ENCODE data around the gene SEMA4C.
A peak's percentile ranks its signal among the peaks of the same experiment; 100 is the strongest.
"Not testable (repeated sequence)": the region's sequence is repeated elsewhere in the genome, so short reads cannot be mapped to it uniquely, and the experiment has no call there.

Gene SEMA4C

DNA sequence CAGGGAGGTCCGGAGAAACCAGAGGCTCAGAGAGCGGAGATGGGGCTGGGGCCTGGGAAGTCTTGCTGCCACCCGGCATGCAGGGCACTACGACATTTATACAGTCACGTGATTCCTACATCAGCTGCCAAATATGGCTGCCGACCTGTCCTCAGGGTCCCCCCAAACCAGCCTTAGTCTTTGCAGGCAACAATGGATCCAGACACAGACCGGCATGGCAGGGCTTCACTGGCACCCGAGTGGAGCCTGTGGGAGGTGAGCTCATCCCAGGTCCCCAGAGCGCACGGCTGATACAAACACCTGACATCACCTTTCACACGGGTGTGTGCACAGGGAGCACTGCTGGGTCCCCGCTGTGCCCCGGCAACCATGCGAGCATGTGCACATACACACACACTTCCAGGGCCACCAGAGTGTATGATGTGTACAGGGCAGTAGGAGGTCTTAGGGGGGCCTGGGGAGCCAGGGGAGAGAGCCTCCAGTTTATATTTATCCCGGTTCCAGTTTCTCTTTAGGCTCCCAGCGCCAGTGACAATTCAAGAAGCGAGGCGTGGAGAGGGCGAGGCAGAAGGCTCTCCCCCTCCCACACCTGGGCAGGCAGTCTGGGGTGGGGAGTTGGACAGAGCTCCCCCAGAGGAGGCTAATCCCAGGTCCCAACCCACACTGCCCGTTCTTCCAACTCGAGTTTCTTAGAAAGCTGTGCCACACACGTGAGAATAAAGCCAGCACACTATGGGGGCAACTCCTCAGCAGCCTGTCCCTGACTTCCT is 2.7 kb downstream of the SEMA4C start:
- DNase-seq (ENCODE audit: low read depth in 3 of 3), result no peak

DNA sequence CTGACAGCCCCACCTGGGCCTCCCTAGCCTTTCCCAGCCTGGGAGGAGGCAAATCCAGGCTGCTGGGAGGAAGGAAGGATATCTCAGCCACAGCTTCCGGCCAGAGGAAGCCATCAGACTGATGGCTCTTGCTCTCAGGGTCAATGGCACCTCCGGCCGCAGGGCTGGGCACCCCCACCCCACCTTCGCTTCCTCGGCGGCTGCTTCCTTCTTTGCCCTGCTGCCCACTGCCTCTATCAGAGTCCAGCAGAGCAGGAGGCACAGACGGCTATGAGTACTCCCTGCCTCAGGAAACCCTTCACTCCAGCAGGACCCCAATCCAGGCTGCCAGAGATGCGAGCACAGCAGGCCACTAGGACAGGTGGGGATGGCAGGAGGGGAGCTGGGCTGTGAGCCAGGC is 3.3 kb downstream of the SEMA4C start:
- DNase-seq (ENCODE audit: low read depth in 3 of 3), result no peak

DNA sequence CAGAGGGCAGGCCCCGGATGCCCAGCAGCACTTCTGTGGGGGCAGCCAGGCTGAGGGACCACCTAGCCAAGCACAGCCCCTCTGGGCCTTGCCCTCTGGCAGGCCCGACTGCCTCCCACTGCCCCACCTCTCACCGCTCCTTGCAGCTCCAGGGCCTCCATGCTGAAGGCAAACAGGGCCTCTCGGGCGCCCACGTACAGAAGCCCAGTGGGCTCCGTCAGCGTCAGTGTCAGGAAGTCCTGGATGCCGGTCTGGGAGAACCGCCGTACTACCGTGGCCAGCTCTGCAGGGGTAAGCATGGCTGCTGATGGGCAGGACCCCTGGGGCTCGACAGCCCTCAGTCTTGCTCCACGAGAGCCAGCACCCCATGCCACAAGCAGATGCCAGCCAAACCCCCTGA is 3.7 kb downstream of the SEMA4C start:
- no peak for DNase-seq (ENCODE audit: low read depth in 3 of 3)

DNA sequence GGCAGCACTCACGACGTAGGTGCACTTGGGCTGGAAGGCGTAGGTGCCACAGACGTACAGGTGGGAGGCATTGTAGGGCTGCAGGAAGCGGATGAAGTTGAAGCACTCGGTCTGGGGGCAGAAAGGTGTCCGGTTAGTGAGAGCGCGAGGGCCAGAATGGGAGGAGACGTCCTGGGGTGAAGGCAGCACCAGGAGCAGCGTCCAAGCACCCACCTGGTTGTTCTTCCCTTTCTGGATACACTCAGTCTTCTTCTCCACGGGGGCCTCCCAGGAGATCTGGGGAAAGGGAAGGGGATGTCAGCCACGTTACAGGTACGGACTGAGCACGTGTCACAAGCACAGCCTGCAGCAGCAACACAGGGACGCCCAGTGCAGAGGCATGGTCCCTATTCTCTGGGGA is 4.2 kb downstream of the SEMA4C start:
- no peak for DNase-seq (ENCODE audit: low read depth in 3 of 3)

DNA sequence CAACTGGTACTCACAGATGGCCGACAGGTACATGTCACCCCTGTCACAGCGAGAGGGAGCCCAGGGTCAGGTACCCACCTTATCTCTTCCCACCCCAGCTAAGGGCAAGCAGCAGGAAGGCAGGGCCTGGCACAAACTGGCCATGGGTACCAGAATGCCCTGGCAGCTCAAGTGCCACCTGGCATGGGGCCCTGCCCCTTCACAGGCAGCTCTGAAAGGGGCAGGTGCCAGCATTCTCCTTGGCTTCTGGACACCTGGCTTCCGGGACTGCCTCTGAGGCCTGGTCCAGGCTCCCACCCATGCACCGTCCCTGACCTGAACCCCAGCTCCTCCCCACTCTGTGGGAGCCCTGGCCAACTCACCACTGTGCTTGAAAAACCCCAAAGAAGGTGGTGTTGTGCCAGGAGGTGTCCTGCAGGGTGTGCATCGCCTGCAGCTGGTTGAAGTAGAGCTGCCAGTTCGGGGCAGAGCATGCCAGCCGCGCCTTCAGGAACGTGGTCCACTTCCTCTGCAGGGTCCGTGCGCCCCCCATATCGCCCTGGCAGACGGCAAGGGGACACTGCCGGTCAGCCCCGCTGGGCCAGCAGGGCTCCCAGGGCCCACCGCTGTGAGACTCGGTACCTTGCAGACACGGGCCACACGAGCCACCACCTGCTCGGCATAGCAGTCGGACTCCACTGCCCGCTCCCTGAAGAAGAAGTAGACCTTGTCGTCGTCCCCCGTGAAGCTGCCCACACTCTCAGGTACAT is 5.4 kb downstream of the SEMA4C start:
- DNase-seq (ENCODE audit: low read depth in 3 of 3), result no peak

DNA sequence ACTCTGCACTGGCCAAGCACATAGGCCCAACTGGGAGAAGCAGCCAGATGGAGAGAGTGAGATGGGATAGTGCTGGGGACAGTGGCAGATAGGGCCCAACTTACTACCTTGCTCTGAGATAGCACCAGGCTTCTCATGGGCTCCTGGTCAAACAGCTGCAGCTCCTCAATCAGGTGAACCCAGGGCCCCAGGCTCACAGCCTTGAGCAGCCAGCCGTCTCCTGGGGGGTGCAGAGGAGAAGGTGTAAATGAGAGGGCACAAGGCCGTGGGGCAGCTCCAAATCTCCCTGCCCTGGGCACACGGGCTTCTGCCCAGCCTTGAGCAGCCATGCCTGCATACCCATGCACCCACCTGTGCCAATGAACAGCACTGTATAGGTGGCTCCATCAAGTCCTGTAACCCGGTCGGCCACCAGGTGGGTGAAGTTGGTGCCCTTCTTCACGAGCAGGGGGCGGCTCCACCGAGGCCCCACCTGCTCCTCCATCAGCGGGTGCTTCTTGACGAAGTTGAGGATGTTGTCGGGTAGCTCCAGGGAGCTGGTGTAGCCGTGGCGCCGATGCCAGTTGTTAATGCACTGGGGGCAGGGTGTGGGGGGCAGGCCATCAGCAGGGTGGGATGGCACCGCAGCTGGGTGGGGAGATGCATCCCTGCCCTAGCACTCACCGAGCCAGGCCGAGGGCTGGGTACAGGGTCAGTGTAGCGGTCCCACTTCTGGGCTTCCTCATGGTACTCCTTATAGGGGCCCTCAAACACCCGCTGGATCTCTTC is 6.1 kb downstream of the SEMA4C start:
- no peak for DNase-seq (ENCODE audit: low read depth in 3 of 3)

DNA sequence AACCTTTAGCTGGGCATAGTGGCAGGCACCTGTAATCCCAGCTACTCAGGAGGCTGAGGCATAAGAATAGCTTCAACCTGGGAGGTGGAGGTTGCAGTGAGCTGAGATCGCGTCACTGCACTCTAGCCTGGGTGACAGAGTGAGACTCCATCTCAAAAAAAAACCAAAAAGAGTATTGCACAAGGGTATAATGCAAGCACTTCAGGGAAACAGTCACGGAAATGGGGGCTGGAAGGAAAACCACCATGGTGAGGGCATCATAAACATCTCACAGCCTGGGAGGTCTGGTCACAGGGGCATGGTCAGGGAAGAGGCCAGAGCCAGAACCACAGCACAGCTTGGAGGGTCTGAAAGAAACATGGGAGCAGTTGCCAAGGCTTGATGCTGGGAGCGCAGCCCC is 6.8 kb downstream of the SEMA4C start:
- not testable (repeated sequence) for DNase-seq (ENCODE audit: low read depth in 3 of 3)

DNA sequence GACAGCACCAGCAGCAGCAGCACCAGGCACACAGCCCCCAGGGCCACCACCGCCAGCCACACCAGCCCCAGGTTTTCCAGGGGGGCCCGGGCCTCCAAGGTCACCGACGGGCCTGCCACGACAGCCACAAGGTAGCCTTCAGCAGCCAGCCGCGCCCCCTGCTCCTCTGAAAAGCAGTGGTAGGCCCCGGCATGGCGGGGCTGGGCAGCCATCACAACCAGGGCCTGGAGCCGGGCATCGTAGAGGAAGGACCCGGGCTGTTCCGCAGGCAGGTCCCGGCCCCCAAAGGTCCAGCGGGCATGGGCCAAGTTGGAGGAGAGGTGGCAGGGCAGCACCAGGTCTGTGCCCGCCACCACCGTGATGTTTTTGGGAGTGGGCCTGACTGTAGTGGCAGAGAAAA is 8.8 kb downstream of the SEMA4C start:
- DNase-seq (ENCODE audit: low read depth in 3 of 3), result no peak

DNA sequence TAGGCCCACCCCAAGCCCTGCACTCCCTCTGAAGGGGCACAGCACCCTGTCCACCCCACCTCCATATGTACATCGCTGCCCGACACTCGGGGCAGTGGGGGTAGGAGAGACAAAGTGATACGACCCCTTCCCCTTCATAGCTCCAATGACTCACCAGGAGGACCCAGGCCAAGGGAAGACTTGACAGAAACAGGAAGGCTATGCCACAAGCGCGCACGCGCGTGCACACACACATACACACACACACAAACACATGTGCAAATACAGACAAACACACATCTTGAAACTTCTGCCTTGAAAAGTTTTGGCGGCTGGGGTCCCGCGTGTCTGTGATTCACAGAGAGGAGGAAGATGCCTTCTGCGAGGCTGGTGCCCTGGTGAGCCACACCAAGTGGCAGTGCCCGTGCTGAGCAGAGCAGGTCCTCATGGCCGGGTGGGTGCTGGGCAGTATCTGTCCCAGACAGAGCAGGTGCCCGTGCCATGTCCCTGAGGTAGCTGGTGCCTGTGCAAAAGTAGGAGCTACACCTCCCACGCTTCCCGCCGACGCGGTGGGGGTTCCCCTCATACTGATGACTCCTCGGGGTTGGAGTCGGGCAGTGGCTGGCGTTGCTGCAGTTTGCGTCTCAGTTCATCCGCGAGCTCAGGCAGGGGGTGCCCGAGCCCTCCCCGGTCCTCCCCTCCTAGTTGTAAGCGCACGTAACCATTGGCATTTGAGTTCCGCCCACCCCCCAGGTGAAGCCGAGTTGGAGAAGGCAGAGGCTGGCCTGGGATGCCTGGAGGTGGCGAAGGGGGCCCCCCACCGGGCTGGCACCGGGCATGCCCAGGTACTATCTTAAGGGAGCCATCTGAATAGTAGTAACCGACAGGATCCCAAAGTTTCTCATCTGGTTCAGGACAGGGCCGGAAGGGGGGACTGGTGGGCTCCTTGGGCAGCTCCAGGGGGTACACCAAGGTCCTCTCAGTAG is 9.5 kb downstream of the SEMA4C start:
- DNase-seq (ENCODE audit: low read depth in 3 of 3), result no peak

DNA sequence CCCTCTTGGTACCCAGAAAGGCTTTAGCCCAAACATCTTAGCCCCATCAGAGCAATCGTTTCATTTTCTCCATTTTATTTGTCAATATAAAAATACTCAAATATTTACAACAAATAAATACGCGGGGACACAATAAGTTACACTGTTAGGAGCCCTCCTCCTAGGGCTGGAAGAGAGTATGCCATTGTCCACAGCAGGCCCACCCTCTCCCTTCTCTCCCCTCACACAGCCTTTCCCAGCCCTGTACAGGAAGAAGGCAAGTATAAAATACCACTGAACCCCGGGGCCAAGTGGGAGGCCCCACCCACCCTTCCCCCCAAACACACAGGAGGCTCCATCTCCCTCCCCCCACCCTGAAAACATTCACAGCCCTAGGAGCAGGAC is 10.2 kb downstream of the SEMA4C start:
- DNase-seq (ENCODE audit: low read depth in 3 of 3), result no peak

DNA sequence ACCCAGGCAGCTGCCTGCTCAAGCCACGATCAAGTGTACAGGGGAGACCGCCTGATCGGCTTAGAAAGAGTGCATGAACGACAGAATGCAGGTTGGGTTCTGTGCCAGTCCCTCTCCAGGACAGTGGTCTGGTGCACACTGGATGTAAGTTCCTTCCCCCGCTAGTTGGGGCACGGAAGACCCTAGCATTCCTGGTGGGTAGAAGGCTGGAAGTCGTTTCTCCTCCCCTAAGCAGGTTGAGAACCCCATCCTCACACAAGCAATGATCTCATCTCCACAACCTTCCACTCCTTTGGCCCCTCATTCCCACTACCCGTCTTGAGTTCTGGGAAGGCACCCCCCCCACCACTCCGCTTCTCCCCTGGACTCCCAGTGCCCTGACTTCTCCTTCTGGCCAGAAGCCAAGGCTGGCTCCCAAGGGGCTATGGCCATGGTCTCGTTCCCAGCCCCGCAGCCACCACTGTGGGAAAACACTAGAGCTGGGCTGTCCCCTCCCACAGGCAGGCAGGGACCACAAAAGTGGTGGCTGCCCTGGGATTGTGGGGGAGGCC is 10.7 kb downstream of the SEMA4C start:
- DNase-seq (ENCODE audit: low read depth in 3 of 3), result no peak

DNA sequence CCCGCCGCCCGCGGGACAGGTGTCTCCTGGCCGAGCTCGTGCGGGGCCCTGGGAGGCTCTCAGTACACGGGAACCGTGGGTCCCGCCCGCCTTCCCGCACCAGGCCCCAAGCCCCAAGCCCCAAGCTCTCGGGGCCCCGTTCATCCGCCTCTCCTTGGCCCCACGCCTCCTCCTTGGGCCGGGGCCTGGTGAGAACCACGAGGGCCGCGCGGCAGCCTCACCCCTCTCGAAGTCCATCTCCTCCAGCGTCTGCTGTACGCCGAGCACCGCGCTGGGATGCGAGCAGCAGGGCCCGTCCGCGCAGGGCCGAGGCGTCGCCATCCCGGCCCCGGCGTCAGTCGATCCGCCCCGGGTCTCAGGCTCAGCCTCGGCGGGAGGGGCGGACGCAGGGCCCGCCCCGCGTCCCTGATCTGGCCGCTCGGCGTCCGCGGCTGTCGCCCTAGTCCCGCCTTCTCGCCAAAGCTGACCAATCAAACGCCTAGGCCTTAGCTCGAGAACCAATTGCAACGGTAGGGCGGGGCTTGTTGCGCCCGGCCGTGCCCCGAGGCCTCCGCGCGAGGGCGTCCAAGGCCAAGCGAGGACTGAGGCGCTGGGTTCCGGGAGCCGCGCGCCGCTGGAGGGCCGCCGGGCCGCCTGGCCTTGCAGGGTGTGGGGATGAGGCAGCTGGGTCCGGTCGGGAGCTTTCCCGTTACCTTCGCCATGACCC is 12.1 kb downstream of the SEMA4C start, which contains the start of gene ANKRD39:
ANKRD39 (minus strand) TSS at position 350 of the 706 bp plus-strand sequence; CDS start at position 321, 29 bp downstream.
- DNase-seq (ENCODE audit: low read depth in 3 of 3), result peak; percentile 95 to 96 (median 96)

DNA sequence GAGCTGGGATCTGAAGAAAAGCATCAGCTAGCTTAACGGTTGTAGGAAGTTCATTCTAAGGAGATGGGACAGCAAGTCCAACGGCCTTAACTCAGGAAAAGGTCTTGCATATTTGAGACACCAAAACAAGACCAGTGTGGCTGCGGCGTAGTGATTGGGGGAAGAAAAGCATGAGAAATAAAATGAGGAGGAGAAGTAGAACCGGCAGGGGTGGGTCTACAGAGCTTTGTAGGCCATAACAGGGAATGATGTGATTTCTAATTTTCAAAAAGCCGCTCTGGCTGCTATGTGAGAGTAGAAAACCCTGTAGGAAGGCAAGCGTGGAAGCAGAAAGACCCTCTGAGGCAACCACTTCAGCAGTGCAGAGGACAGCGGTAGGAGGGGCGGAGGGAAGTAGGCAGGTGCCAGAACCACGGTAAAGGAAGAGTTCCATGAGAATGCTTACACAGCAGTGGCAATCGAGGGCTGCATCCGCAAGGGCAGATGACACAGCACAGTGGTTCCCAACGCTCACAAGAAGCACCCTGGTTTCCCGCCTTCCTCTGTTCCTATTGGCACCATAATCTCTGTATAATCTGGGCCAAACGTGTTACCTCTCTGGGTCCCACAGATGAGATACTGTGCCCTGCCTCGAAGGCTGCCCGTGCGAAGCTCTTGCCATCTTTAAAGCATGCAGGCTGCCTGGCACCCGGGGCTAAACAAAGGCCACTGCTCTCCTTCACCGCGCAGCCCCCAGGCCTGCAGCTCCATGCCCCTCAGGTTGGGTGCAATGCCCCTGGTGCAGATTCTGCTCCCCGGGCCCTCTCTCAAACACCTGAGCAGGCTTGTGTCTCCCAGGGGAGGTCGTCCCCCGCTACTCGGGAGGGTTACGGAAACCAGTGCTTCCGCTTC is 12.9 kb downstream of the SEMA4C start:
- DNase-seq (ENCODE audit: low read depth in 3 of 3), result no peak

DNA sequence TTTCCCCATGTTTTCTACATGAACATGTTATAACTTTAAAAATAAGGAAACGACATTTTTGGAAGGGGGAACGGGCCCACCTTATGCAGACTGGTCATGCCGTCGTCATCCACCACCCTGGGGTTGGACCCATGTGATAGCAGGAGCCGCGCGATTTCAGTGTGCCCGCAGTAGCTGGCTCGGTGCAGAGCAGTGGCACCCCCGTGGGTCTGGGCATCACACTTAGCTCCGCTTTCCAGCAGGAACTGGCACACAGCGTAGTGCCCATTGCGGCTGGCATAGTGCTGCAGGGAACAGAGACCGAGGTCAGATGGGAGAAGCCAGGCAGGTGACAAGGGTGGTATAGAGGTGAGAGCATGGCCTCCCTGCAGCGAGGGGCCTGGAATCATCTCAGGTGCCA is 16.6 kb downstream of the SEMA4C start:
- DNase-seq (ENCODE audit: low read depth in 3 of 3), result no peak

DNA sequence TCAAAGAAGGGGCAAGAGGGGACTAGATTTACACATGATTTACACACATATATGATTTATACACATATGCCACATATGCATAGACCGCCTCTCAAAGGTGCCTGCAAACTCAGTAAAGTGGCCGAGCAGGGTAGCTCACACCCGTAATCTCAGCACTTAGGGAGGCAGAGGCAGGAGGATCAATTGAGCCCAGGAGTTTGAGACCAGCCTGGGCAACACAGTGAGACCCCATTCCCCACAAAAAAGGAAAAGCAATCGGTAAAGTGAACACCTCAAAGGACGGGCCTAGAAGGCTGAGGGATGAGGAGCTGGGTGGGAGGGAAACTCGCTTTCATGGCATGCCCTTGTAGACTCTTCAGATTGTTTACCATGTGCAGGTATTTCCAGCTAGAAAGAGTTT is 17.2 kb downstream of the SEMA4C start:
- no peak for DNase-seq (ENCODE audit: low read depth in 3 of 3)

DNA sequence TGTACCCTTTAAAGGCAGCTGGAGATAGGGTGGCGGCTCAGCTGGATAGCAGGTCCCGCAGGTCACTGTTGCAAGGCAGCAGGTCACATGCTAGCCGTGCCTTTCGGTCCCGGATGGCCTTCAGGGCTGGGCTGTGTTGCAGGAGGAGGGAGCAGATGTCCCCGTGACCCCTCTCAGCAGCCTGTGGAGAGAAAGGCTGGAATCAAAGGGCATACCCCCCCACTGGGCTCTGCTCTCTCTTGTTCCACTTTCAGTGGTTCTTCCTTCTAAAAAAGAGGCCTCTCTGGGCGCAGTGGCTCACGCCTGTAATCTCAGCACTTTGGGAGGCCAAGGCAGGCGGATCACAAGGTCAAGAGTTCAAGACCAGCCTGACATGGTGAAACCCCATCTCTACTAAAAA is 21.6 kb downstream of the SEMA4C start:
- no peak for DNase-seq (ENCODE audit: low read depth in 3 of 3)

DNA sequence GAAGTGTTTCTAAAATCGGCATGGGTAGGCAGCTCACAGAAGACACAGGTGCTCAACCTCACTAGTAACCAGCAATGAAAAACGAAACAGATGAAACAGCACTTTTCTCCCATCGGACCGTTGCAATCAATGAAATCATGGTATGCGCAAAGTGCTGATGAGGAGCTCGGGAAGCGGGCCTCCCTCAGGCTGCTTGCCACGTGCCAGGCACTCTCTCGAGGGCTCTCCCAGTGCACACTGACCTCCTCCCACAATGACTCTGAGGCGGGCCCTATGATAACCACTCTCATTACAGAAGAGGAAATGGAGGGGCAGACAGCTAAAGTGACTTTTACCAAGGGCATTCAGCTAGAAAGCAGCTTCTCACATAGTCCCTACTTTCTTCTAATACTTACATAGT is 22.3 kb downstream of the SEMA4C start:
- no peak for DNase-seq (ENCODE audit: low read depth in 3 of 3)

DNA sequence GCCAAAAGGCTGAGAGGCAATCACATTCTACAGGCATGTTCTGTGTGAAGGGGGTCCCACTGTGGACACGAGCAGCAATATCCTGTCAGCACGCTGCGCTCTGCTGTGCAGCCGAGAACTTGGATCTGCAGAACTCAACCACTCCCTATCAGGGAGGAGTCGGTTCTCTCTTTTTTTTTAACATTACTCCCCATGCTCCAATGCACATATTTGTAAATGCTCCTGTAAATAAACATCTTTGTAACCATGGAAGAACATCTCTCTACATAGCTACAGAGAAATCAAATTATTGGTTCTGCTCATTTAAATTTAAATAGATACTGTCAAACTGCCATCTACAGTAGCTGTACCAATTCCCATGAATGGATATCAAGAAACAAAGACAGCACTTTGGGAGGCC is 23.1 kb downstream of the SEMA4C start:
- DNase-seq (ENCODE audit: low read depth in 3 of 3), result no peak

DNA sequence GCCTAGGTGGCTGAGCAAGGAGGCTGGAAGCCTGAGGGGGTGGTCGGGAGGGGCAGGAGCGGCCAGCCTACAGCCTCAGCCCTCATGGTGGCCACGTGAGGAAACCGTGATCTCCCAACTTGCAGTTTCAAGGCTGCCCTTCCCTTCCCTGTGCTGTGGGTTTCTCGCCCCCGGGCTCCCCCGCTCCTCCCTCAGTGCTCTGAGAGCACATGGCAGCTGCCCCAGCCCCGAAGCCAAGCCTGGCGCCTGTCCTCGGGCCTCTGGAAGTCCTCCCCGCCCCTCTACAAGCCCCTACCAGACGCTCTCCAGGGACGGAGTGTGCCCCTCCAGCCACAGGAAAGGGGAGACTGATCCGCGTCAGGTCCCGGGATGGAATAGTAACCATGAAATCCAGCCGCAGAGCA is 25.5 kb downstream of the SEMA4C start:
- DNase-seq (ENCODE audit: low read depth in 3 of 3), result no peak

All from stimulated activated CD4-positive, alpha-beta T cell treated with anti-CD3 and anti-CD28 coated beads, TNF-alpha, amount 100 ng/mL, for 48 hours (primary cell).